HG02970 (cell line): ENCODE results near the gene TOX2.
A peak's percentile ranks its signal among the peaks of the same experiment; 100 is the strongest.

Experiments used
- ATAC-seq: cut with Tn5 transposase; IDR thresholded peaks from one replicate; pipeline ENCODE4 v1.9.1; 2021; ENCODE audit warnings: mild to moderate bottlenecking, moderate library complexity, moderate number of reproducible peaks; ENCODE audit not compliant: unreplicated experiment, low FRiP score

Gene TOX2

DNA sequence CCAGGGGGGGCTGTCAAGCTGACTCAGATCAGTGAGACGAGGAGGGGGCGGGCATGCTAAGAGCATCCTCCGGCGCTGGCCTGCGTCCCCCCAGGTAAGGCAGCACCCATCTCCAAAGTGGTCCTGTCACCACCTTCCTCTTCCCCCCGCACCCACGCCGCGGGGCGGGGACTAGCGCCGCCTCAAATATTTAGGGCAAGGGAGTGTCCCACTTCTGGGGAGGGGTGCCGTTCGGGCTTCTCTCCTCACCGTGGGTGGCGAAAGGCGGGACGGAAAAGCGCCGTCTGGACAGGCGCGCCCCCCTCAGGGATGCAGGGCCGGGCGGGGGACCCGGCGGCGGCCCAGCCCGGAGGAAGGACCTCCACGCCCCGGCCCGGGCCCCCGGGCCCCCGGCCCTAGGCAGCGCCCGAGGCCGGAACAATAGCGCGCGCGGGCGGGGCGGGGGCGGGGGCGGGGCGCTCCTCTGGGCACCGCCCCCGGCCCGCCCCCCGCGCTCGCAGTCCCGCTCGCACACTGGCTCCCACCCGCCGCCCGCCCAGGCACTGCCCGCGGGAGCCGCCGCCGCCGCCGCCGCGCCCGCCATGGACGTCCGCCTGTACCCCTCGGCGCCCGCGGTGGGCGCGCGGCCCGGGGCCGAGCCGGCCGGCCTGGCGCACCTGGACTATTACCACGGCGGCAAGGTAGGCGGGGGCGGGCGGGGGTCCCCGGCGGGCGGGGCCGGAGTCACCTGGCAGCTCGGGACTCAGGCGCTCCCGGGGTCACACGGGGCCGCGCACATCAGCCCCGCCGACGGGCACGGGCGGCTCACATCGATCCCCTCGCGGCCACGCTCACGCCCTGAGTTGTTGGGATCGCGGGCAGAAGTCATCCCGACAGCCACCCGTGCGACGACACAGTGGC, at the start of gene TOX2:
Gene TOX2 (plus strand): TSS at position 542 of the 900 bp plus-strand sequence. CDS start 40 bp downstream, at position 582.
- peak; percentile 34 for ATAC-seq

DNA sequence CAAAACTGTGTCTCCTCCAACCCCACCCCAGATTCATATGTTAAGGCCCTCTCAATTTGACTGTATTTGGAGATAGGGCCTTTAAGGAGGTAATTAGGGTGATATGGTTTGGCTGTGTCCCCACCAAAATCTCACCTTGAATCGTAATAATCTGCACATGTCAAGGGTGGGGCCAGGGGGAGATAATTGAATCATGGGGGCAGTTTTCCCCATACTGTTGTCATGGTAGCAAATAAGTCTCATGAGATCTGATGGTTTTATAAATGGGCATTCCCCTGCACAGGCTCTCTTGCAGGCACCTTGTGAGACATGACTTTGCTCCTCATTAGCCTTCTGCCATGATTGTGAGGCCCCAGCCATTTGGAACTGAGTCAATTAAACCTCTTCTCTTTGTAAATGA, 46.6 kb upstream of the TOX2 start:
- ATAC-seq, result no peak

DNA sequence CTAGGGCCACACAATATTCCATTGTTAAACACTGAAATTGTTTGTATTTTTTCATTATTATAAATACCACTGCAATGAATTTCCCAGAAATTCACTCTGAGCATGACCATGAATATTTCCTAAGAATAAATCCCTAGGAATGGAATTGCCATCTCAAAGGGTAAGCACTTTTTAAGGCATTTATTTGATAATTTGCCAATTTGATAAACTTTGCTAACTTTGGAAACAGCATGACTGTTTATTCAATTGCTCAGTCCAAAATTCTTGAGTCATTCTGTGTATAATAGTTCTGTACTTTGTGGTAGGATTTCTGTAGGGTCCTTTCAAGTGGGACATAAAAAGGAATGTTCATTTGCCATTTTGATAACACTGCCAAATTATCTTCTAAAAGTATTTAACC, 44.2 kb upstream of the TOX2 start:
- no peak for ATAC-seq

DNA sequence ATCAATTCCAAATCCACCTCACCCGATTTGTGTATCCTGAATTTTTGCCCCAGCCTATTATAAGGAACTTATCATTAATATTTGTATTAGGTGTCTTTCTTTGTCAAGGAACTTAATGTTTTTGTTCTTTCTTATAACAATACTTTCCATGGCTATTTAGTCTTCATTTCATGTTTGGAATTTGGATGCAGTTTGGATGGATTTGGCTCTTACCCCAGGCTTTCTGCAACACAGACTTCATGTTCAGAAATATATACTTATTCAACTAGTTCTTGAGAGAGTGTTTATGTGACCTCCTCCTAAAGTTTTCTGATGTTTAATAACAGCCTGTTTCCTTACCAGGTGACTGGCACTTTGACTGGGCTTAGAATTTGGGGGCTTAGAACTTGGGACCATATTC, 35.9 kb upstream of the TOX2 start:
- ATAC-seq, result no peak

DNA sequence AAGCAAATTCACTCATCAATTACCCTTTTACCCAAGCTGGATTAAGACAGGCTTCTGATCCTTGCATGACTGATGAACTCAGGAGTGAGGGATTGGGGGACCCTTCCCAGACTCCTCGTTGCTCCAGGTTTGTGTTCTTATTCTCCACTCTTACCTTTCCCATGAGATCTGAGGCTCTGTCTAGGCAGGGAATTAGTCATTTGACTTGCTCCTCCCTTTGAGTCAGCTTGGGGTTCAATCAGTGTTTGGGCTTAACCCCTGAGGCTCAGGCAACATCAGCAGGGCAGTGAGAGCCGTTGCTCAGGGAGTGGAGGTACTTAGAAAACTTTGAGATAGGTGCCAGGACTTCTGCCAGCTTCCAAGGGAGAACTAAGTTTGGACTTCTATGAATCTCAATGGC, 20.7 kb upstream of the TOX2 start:
- ATAC-seq, result no peak

GRCh38 chr20:43894491-43894890, 20.2 kb upstream of the TOX2 start:
- no peak for ATAC-seq

DNA sequence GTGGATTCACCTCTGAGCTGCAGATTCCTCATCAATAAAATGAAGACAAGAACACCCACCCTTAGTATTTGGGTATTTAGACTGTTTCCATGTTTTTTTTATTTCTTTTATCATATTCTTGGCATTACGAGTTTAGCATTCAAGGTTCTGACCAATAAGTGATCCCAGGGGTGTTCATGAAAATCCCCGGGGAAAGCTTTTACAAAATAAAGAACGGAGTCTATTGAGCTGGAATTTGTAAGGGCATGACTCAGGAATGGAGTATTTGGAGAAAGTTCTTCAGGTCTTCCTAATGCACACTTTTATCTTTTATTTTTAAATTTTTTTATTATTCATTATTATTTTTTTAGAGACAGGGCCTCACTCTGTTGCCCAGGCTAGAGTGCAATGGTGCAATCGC, 19.4 kb upstream of the TOX2 start:
- no peak for ATAC-seq

GRCh38 chr20:43899274-43900120, 15.2 kb upstream of the TOX2 start:
- no peak for ATAC-seq

- ATAC-seq, result no peak
These were observed 14.6 kb upstream of the TOX2 start for GRCh38 chr20:43900121-43900466.

GRCh38 chr20:43900496-43900895, 14.2 kb upstream of the TOX2 start:
- ATAC-seq, result no peak

GRCh38 chr20:43901296-43901695, 13.4 kb upstream of the TOX2 start:
- no peak for ATAC-seq

DNA sequence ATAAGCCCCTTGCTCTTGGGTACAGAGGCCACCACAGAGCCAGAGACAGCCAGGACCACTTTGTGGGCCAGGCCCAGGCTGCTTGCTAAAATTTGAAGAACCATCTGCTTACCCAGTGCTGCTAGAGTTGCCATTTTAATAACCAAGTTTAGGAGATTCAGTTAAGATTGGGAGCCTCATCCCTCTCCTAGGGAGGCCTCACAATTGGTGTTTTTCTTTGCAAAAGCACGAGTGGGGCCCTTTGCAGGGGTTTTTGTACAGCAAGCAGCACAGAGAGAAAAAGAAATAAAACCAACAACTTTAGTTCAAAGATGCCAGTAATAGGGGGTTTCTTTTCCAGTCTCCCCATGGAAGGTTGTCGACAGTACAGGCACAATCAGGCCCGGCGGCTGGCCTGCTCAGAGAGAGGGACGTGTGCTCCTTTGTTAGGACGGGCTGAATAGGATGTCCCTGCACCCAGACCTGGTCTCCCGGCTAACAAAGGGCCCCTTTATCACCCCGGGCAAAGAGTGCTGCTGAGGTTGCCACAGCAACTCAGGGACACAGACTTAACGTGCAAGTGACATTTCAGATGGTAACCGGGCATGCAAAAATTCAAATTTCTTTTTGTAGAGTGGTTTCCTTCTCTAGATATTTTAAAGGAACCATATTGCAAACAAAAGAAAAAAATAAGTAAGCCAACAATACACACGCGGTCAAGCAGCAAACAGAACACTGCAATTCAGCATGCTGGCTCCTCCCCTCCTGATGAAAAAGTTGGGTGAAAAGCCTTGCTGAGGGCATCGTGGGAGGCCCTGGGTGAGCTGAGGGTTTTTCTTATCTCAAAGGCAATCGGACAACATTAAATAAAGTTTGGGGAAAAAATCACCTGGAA, 10.5 kb upstream of the TOX2 start:
- ATAC-seq, result no peak

DNA sequence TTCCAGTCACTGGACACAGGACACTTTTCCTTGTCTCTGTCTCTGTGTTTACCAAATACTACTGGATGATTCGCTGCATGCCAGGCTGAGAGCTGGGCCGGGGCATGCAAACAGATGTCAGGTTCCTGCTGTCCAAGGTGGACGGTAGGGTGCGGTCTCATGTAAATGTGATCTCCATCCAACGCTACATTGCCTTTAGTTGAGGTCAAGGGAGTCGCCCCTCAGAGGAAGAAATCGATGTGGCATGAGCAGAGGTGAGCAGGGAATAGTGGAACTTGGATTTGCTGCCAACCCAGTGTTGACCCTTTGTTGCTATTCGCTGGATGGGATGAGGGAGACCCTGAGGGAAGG, 9.8 kb upstream of the TOX2 start:
- no peak for ATAC-seq

GRCh38 chr20:43906505-43907034, 8.1 kb upstream of the TOX2 start:
- ATAC-seq, result no peak

GRCh38 chr20:43909211-43909610, 5.4 kb upstream of the TOX2 start:
- ATAC-seq, result no peak

DNA sequence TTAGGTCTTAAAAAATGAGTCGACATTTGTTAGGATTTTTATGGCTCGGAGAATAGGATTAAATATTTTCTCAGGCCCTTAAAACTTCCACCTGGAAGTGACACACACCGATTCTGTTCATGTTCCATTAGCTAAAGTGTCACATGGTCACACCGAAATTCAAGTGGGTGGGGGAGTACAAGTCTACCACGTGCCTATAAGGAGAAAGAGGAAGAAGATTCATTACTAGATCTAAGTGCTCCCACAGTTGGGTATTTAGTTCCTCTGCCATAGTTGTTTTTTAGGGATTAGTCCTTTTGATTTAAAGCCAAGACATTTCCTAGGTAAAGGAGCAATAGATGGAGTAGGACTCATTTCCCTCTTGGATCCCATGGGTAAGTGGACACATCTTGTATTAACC, 4.9 kb upstream of the TOX2 start:
- ATAC-seq, result no peak

GRCh38 chr20:43910564-43910963, 4.1 kb upstream of the TOX2 start:
- ATAC-seq, result no peak

GRCh38 chr20:43911066-43911465, 3.6 kb upstream of the TOX2 start:
- ATAC-seq, result no peak

DNA sequence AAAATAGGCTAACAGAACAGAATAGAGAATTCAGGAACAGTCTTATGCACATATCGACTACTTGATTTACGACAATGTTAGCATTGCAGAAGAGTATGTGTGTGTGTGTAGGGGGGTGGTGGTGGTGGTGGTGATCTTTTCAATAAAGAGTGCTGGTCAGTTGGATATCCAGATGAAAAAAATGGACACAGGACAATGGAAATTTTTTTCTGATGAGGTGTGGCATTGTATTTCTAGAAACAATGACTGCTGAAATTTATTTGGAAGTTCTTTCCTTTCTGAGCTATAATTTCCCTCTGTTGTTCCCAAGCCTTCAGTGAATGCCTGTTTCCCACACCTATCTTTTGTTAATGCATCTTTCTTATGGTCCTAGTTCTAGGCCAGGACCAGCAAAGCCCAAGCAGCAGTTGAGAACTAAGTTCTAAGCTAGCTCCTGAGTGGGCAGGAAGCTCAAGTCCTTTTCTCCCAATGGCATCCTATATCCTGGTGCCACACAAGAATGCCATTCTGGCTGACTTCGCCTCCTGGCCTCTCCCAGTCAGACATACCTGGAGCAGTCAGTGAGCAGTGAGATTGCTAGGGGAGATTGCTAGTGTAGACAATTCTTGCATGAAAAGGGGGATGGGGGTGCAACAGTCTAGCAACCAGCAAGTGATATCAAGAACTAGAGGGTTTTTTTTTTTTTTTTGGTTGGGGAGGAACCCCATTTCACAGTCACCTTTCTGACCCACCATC, 1.2 kb upstream of the TOX2 start:
- ATAC-seq, result no peak
